Loucy (cell line): ENCODE data around the gene NRXN3.

Experiments
- EZH2phosphoT487 ChIP-seq: fragments of 200-600 bp; IDR thresholded peaks from 2 replicates; pipeline ENCODE4 v1.6.1; 2018; ENCODE audit warnings: antibody characterized with exemption, mild to moderate bottlenecking, moderate library complexity, borderline replicate concordance
- TF ChIP-seq, protein P1 (sequence below): fragments of 200-600 bp; sonication (generic); conservative IDR thresholded peaks from 2 replicates; pipeline ENCODE4 v1.5.1; 2014; ENCODE audit warnings: mild to moderate bottlenecking, antibody characterized with exemption, low read length

DNA sequence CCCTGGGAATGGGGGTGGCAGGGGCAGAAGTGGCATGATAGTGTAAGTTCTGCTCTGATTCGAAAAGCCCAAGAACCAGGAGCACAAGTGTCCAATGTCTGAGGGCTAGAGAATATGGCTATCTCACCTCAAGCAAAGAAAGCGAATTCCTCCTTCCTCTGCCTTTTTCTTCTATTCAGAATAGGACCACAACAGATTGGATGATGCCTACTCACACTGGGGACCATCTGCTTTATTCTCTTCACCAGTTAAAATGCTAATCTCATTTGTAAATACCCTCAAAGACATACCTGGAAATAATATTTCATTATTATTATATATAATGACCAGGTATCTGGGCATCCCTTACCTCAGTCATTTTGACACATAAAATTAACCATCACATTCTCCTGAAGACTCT lies 808.7 kb downstream of the NRXN3 start:
- TF ChIP-seq, protein P1, sequence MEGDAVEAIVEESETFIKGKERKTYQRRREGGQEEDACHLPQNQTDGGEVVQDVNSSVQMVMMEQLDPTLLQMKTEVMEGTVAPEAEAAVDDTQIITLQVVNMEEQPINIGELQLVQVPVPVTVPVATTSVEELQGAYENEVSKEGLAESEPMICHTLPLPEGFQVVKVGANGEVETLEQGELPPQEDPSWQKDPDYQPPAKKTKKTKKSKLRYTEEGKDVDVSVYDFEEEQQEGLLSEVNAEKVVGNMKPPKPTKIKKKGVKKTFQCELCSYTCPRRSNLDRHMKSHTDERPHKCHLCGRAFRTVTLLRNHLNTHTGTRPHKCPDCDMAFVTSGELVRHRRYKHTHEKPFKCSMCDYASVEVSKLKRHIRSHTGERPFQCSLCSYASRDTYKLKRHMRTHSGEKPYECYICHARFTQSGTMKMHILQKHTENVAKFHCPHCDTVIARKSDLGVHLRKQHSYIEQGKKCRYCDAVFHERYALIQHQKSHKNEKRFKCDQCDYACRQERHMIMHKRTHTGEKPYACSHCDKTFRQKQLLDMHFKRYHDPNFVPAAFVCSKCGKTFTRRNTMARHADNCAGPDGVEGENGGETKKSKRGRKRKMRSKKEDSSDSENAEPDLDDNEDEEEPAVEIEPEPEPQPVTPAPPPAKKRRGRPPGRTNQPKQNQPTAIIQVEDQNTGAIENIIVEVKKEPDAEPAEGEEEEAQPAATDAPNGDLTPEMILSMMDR = no peak
- TF ChIP-seq EZH2phosphoT487 = no peak
